Measurements from ENCODE around the gene LYZ.

LYZ gene

GRCh38 chr12:69392179-69392928 is 44.2 kb downstream of the LYZ start:
- DNase-seq = no peak

GRCh38 chr12:69396041-69396440 is 47.9 kb downstream of the LYZ start:
- no peak for DNase-seq

DNA sequence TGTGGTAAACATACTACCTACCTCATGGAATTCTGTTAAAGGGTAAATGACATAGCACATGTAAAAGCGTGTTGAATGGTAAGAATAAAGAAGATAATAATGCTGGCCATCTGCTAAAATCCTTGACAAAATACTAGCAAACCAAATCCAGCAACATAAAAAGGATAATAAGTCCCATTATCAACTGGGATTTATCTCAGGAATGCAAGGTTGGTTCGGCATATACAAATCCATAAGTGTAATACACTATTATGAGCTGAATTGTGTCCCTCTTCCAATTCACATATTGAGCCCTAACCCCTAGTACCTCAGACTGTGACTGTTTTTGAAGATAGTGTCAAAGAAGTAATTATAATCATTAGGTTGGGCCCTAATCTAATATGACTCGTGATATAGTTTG is 48.8 kb downstream of the LYZ start:
- DNase-seq = no peak

DNA sequence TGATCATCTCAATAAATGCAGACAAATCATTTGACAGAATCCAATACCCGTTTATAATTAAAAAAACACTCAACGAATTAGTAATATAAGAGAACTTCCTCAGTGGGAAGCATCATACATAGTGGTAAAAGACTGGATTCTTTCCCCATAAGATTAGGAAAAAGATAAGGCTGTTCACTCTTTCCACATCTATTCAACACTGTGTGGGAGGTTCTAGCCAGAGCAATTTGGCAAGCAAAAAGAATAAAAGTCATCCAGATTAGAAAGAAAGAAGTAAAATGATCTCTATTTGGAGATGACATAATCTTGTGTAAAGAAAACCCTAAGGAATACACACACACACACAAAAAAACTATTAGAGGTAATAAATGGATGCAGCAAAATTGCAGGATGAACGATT is 49.8 kb downstream of the LYZ start:
- DNase-seq = no peak

GRCh38 chr12:69401940-69402339 is 53.8 kb downstream of the LYZ start:
- no peak for DNase-seq

Measured in GDM1 (cell line).